Measurements from ENCODE around the gene SH3GL2.
A peak's percentile ranks its signal among the peaks of the same experiment; 100 is the strongest.

Gene SH3GL2

GRCh38 chr9:17578911-17579793 is at the start of gene SH3GL2:
SH3GL2 (plus strand) TSS chr9:17579066.
- DNase-seq (ENCODE audit: low read depth), result no peak

- DNase-seq (ENCODE audit: low read depth), result peak; percentile 24
These were observed 47.1 kb upstream of the SH3GL2 start for GRCh38 chr9:17531642-17532254.

GRCh38 chr9:17532461-17532860 is 46.4 kb upstream of the SH3GL2 start:
- no peak for DNase-seq (ENCODE audit: low read depth)

- no peak for DNase-seq (ENCODE audit: low read depth)
These were observed 43.7 kb upstream of the SH3GL2 start for GRCh38 chr9:17535176-17535575.

- no peak for DNase-seq (ENCODE audit: low read depth)
These were observed 42.8 kb upstream of the SH3GL2 start for GRCh38 chr9:17536027-17536426.

- DNase-seq (ENCODE audit: low read depth), result no peak
These were observed 27.8 kb upstream of the SH3GL2 start for GRCh38 chr9:17551023-17551422.

GRCh38 chr9:17555362-17556054 is 23.4 kb upstream of the SH3GL2 start:
- no peak for DNase-seq (ENCODE audit: low read depth)

- no peak for DNase-seq (ENCODE audit: low read depth)
These were observed 22.6 kb upstream of the SH3GL2 start for GRCh38 chr9:17556255-17556654.

GRCh38 chr9:17556935-17557334 is 21.9 kb upstream of the SH3GL2 start:
- DNase-seq (ENCODE audit: low read depth), result no peak

GRCh38 chr9:17571825-17572224 is 7.0 kb upstream of the SH3GL2 start:
- no peak for DNase-seq (ENCODE audit: low read depth)

GRCh38 chr9:17574342-17574741 is 4.5 kb upstream of the SH3GL2 start:
- no peak for DNase-seq (ENCODE audit: low read depth)

GRCh38 chr9:17578577-17578910 is 322 bp upstream of the SH3GL2 start:
- no peak for DNase-seq (ENCODE audit: low read depth)

- no peak for DNase-seq (ENCODE audit: low read depth)
These were observed 1.3 kb downstream of the SH3GL2 start for GRCh38 chr9:17580119-17580518.

GRCh38 chr9:17587113-17587512 is 8.2 kb downstream of the SH3GL2 start:
- no peak for DNase-seq (ENCODE audit: low read depth)

GRCh38 chr9:17588395-17588794 is 9.5 kb downstream of the SH3GL2 start:
- no peak for DNase-seq (ENCODE audit: low read depth)

GRCh38 chr9:17588941-17589340 is 10.1 kb downstream of the SH3GL2 start:
- DNase-seq (ENCODE audit: low read depth), result no peak

GRCh38 chr9:17589771-17590170 is 10.9 kb downstream of the SH3GL2 start:
- no peak for DNase-seq (ENCODE audit: low read depth)

- no peak for DNase-seq (ENCODE audit: low read depth)
These were observed 16.1 kb downstream of the SH3GL2 start for GRCh38 chr9:17594961-17595360.

GRCh38 chr9:17597977-17598376 is 19.1 kb downstream of the SH3GL2 start:
- DNase-seq (ENCODE audit: low read depth), result no peak

- DNase-seq (ENCODE audit: low read depth), result peak; percentile 10
These were observed 22.2 kb downstream of the SH3GL2 start for GRCh38 chr9:17600962-17601593.

GRCh38 chr9:17604556-17604955 is 25.7 kb downstream of the SH3GL2 start:
- no peak for DNase-seq (ENCODE audit: low read depth)

GRCh38 chr9:17609312-17610005 is 30.6 kb downstream of the SH3GL2 start:
- no peak for DNase-seq (ENCODE audit: low read depth)
